Measurements from ENCODE around the gene DOK7.

DOK7 gene

DNA sequence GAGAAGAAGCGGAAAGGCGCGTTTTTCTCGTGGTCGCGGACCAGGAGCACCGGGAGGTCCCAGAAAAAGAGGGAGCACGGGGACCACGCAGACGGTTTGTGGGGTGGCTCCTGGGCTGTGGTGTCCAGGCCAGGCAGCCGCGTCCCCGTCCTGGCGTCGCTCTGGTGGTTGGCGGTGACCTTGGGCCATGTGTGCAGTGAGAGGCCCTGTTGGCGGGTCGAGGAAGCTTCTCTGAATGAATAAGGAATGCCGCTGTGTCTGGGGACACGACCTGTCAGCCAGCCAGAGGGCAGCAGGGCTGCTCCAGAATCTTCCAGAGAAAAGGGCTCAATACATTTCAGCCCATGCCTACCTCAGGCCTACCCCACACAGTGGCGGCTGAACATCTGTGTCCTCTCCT is 45.7 kb upstream of the DOK7 start:
- TF ChIP-seq, protein P1, sequence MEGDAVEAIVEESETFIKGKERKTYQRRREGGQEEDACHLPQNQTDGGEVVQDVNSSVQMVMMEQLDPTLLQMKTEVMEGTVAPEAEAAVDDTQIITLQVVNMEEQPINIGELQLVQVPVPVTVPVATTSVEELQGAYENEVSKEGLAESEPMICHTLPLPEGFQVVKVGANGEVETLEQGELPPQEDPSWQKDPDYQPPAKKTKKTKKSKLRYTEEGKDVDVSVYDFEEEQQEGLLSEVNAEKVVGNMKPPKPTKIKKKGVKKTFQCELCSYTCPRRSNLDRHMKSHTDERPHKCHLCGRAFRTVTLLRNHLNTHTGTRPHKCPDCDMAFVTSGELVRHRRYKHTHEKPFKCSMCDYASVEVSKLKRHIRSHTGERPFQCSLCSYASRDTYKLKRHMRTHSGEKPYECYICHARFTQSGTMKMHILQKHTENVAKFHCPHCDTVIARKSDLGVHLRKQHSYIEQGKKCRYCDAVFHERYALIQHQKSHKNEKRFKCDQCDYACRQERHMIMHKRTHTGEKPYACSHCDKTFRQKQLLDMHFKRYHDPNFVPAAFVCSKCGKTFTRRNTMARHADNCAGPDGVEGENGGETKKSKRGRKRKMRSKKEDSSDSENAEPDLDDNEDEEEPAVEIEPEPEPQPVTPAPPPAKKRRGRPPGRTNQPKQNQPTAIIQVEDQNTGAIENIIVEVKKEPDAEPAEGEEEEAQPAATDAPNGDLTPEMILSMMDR (IDR thresholded peaks at IDR 0.05; ENCODE audit: low read depth, low read length): no peak
- no peak overlapping the region for H3K4me3 ChIP-seq (replicated peaks in 1 of 2; ENCODE audit: low read depth in 2 of 2, low read length in 2 of 2)
- no peak for DNase-seq (ENCODE audit: low read depth in 2 of 2)

DNA sequence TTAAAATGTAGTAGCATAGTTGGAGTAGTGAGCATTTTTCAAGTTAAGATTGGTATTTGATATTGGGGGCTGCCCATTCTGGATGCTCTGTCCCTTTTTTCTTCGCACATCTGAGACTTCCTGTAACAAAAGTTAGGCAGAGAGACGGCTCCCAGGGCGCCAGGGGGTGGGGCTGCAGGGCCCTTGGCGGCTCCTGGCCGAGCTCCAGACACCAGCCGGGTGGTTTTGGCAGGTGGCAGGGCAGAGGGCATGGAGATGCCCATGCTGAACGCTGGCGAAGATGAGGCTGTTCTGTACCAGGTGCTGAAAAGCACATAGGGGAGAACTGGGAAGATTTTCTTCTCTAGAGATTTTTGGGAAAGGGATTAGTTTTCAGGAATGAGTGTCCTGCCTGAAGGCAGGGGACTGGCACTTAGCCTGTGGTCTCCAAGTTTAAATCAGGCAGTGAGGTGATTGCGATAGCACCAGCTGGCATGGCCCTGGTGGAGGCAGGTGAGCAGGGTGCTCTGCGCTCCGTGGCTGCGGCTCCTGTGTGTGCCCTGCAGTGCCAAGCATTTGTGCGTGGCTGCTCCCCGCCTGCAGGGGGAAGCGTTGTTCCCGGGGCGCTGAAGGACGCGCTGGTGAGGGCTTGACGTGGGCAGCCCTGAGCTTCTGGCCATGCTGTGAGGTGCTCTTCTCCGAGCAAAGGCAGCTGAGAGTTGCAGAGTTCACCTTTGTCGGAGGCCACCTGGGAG is 44.9 kb upstream of the DOK7 start:
- no peak overlapping the region for H3K4me3 ChIP-seq (replicated peaks in 1 of 2; ENCODE audit: low read depth in 2 of 2, low read length in 2 of 2)
- TF ChIP-seq, protein P1 (IDR thresholded peaks at IDR 0.05; ENCODE audit: low read depth, low read length): no peak
- DNase-seq (ENCODE audit: low read depth in 2 of 2): no peak

DNA sequence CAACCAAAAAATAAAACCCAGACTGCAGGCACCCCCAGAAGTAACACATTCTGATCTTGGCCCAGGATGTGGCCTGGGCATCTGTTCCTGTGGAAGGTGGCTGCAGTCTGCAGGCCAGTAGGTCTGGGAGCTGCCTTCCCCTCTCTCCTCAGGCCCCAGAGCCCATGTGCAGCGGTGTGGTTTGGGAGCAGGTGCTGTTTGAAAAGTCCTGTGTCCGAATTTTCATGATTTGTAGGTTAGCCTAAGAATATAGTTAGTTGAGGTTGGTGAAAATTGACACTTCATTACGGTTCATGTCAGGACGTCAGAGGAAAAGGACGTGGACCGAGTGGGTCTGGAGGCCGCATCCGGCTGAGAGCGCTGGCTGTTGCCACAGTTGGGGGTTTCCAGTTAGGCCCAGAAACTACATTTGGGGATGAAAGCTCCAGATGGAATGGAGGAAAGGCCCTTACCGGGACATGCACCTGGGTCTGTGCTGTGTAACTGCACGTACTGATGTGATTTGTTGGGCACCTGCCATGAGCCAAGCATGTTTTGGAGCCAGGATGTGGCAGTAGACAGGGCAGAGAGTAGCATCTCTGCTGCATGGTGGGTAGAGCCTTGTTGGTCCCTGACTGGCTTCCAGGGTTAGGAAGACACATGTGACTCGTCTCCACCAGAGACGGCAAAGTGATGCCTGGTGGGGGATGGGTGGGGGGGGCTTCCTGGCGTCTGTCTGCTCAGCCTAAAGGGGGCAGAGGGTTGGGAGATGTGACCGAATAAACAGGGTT is 43.1 kb upstream of the DOK7 start:
- no peak for DNase-seq (ENCODE audit: low read depth in 2 of 2)
- TF ChIP-seq, protein P1 (IDR thresholded peaks at IDR 0.05; ENCODE audit: low read depth, low read length): no peak
- H3K4me3 ChIP-seq (replicated peaks in 1 of 2; ENCODE audit: low read depth in 2 of 2, low read length in 2 of 2): no peak overlapping the region

DNA sequence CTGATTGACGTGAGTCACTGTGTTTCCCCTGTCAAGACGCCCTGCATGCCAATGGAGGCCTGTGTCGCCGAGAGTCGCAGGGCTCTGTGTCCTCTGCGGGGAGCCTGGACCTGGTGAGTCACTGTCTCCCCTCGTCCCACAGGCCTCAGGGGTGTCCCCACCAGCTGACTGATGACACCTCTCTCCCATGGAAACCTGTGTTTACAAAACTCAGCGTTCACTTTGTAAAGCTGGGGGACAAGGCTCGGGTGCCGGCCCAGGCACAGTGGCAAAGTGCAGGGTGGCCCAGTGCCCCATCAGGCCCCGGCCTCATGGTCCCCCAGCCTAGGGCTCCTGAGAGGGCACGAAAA is 42.5 kb upstream of the DOK7 start:
- H3K4me3 ChIP-seq (replicated peaks in 1 of 2; ENCODE audit: low read depth in 2 of 2, low read length in 2 of 2): no peak overlapping the region
- DNase-seq (ENCODE audit: low read depth in 2 of 2): no peak
- TF ChIP-seq, protein P1 (IDR thresholded peaks at IDR 0.05; ENCODE audit: low read depth, low read length): no peak

DNA sequence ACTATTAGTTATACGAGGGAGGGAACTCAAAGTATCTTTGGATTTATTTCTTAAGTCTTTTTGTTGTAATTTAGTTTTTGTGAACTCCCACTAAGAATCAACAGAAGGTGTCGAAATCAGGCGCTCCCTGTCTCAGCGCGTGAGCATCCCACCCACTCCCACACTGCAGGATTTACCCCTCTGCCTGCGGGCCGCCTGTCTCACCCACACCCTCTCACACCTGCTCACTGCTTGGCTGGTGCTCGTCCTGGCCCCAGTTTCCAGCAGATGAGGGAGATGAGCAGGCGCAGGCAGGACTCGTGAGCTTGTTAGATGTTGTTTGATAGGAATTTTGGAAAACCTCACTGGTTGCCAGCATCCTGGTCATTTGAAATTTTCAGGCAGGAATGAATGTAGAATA is 42.1 kb upstream of the DOK7 start:
- H3K4me3 ChIP-seq (replicated peaks in 1 of 2; ENCODE audit: low read depth in 2 of 2, low read length in 2 of 2): no peak overlapping the region
- no peak for DNase-seq (ENCODE audit: low read depth in 2 of 2)
- TF ChIP-seq, protein P1 (IDR thresholded peaks at IDR 0.05; ENCODE audit: low read depth, low read length): no peak

DNA sequence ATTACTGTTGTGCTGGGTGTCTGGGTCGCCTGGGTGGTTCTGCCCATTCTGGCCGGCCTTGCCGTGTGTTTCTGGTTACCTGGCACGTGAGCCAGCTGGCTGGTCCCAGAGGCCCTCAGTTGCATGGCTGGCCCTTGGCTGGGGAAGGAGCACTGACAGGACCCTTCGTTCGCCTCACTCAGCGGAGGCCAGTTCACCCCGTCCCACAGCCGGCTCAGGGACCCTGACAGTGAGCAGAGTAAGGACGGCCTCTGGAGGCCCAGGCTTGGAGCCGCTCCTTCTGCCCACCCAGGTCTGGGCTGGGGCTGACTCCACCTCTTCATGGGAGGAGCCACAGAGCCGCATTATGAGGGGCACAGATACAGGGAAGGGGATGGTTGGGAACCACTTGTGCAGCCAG is 41.6 kb upstream of the DOK7 start:
- TF ChIP-seq, protein P1 (IDR thresholded peaks at IDR 0.05; ENCODE audit: low read depth, low read length): no peak
- H3K4me3 ChIP-seq (replicated peaks in 1 of 2; ENCODE audit: low read depth in 2 of 2, low read length in 2 of 2): no peak overlapping the region
- DNase-seq (ENCODE audit: low read depth in 2 of 2): no peak

All from cardiac fibroblast (primary cell).